Measurements from ENCODE around the gene DDX52. TPM values are rescaled to one million over a fixed set of nuclear protein-coding genes. Genes with fewer than 3 reads are reported as not detected.

Gene DDX52
- total RNA-seq, 2 donors from 2014 or later, result 13.5 to 16.3 TPM

- intact Hi-C loops (cut with DNase I), result loop anchor here in 1 of 2 donors (10.0 kb wide), 1 partner anchor 73 kb away; no protein-coding TSS in a partner anchor
- no peak for DNase-seq
- no peak for ATAC-seq
These were observed 35.5 kb downstream of the DDX52 start for GRCh38 chr17:37607637-37608331.

GRCh38 chr17:37605813-37606505, 37.3 kb downstream of the DDX52 start:
- no peak for ATAC-seq
- no peak for DNase-seq
- intact Hi-C loops (cut with DNase I), result loop anchor here in 1 of 2 donors (10.0 kb wide), 1 partner anchor 71 kb away; no protein-coding TSS in a partner anchor

GRCh38 chr17:37605081-37605480, 38.2 kb downstream of the DDX52 start:
- ATAC-seq (no peak), DNase-seq (no peak)
- intact Hi-C loops (cut with DNase I), result loop anchor here in 1 of 2 donors (10.0 kb wide), 1 partner anchor 70 kb away; no protein-coding TSS in a partner anchor

- DNase-seq (no peak), ATAC-seq (no peak)
- intact Hi-C loops (cut with DNase I), result loop anchor here in 1 of 2 donors (10.0 kb wide), 1 partner anchor 70 kb away; no protein-coding TSS in a partner anchor
These were observed 38.7 kb downstream of the DDX52 start for GRCh38 chr17:37604556-37604955.

- DNase-seq (no peak), ATAC-seq (no peak)
- intact Hi-C loops (cut with DNase I), result no loop called here
These were observed 45.1 kb downstream of the DDX52 start for GRCh38 chr17:37598145-37598544.

GRCh38 chr17:37592291-37592690, 51.0 kb downstream of the DDX52 start:
- ATAC-seq (no peak), DNase-seq (no peak)
- intact Hi-C loops (cut with DNase I), result no loop called here

- intact Hi-C loops (cut with DNase I), result no loop called here
- no peak for DNase-seq
- ATAC-seq, result no peak
These were observed 58.2 kb downstream of the DDX52 start for GRCh38 chr17:37585066-37585465.

GRCh38 chr17:37576281-37576680, 67.0 kb downstream of the DDX52 start:
- ATAC-seq, result no peak

GRCh38 chr17:37574427-37574826, 68.8 kb downstream of the DDX52 start:
- ATAC-seq, result no peak
- intact Hi-C loops (cut with DNase I), result loop anchor here in 1 of 2 donors (10.0 kb wide), 1 partner anchor 110 kb away; no protein-coding TSS in a partner anchor
- no peak for DNase-seq

More at GRCh38 chr17:37576281-37576680, 67.0 kb downstream of the DDX52 start:
- no peak for DNase-seq
- intact Hi-C loops (cut with DNase I), result loop anchor here in 1 of 2 donors (10.0 kb wide), 1 partner anchor 111 kb away; no protein-coding TSS in a partner anchor

GRCh38 chr17:37571674-37572073, 71.6 kb downstream of the DDX52 start:
- intact Hi-C loops (cut with DNase I), result loop anchor here in 1 of 2 donors (10.0 kb wide), 1 partner anchor 107 kb away; no protein-coding TSS in a partner anchor
- ATAC-seq (no peak), DNase-seq (no peak)

- intact Hi-C loops (cut with DNase I), result loop anchor here in 1 of 2 donors (10.0 kb wide), 1 partner anchor 106 kb away; no protein-coding TSS in a partner anchor
- ATAC-seq (peak; percentile 68 to 76), DNase-seq (peak; percentile 36)
These were observed 72.6 kb downstream of the DDX52 start for GRCh38 chr17:37570527-37571093.

GRCh38 chr17:37568350-37569053, 74.7 kb downstream of the DDX52 start:
- no peak for ATAC-seq
- DNase-seq, result no peak
- intact Hi-C loops (cut with DNase I), result no loop called here

GRCh38 chr17:37567538-37567937, 75.7 kb downstream of the DDX52 start:
- ATAC-seq, result no peak
- intact Hi-C loops (cut with DNase I), result no loop called here
- DNase-seq, result no peak

GRCh38 chr17:37567137-37567536, 76.1 kb downstream of the DDX52 start:
- intact Hi-C loops (cut with DNase I), result no loop called here
- ATAC-seq (no peak), DNase-seq (no peak)

GRCh38 chr17:37564252-37564651, 79.0 kb downstream of the DDX52 start:
- DNase-seq (no peak), ATAC-seq (no peak)
- intact Hi-C loops (cut with DNase I), result no loop called here

- intact Hi-C loops (cut with DNase I), result no loop called here
- no peak for DNase-seq
- no peak for ATAC-seq
These were observed 81.1 kb downstream of the DDX52 start for GRCh38 chr17:37562016-37562745.

Measured in left cardiac atrium (tissue), 4 donors.